WTC11 (cell line): ENCODE measurements around the gene NPSR1. TPM values are rescaled to one million over a fixed set of nuclear protein-coding genes. Genes with fewer than 3 reads are reported as not detected.

ENCODE experiments used
- ATAC-seq: fragments of 200-7000 bp; cut with Tn5 transposase; 2 replicates; pipeline ENCODE4 v1.10.0; 2021; ENCODE audit warnings: mild to moderate bottlenecking, moderate library complexity
- CTCF ChIA-PET: fragments of 300-600 bp; sonication (Branson Sonifier 250); formaldehyde crosslinking; loops from one replicate; lab custom pipeline; 2021; ENCODE audit warnings: antibody characterized with exemption; lab: Charles Lee
- POLR2A ChIA-PET: fragments of 350-600 bp; sonication (Branson Sonifier 250); formaldehyde crosslinking; loops from one replicate; lab custom pipeline; 2021; ENCODE audit warnings: antibody characterized with exemption; lab: Charles Lee
- DNase-seq: peaks from one replicate; pipeline ENCODE4 v3.0.0; 2021; ENCODE audit warnings: low spot score
- H3K27ac Mint-ChIP-seq: 2 replicates; pipeline ENCODE4 v1.8.0; 2021; ENCODE audit warnings: mixed read lengths
- H3K27me3 Mint-ChIP-seq: 2 replicates; pipeline ENCODE4 v1.8.0; 2021; ENCODE audit warnings: low read depth, mild to moderate bottlenecking, moderate library complexity, mixed read lengths
- H3K36me3 Mint-ChIP-seq: 2 replicates; pipeline ENCODE4 v1.8.0; 2021; ENCODE audit warnings: mixed read lengths
- H3K4me1 Mint-ChIP-seq: 2 replicates; pipeline ENCODE4 v1.8.0; 2022; ENCODE audit warnings: mixed read lengths
- H3K4me3 Mint-ChIP-seq: 2 replicates; pipeline ENCODE4 v1.8.0; 2021; ENCODE audit warnings: mild to moderate bottlenecking, moderate library complexity, mixed read lengths
- H3K9me3 Mint-ChIP-seq: 2 replicates; pipeline ENCODE4 v1.8.0; 2021; ENCODE audit warnings: mixed read lengths
- AFF4 ChIP-seq: sonication (generic); formaldehyde crosslinking; IDR thresholded peaks from 2 replicates; pipeline ENCODE4 v1.8.1; 2023; ENCODE audit warnings: mild to moderate bottlenecking, missing genetic modification reagents, borderline replicate concordance
- ATF1 ChIP-seq: sonication (generic); formaldehyde crosslinking; IDR thresholded peaks from 2 replicates; pipeline ENCODE4 v1.8.1; 2023; ENCODE audit warnings: mild to moderate bottlenecking, moderate library complexity, missing genetic modification reagents
- ATF3 ChIP-seq: sonication (generic); formaldehyde crosslinking; conservative IDR thresholded peaks from 2 replicates; pipeline ENCODE4 v1.8.1; 2022; ENCODE audit warnings: mild to moderate bottlenecking, missing genetic modification reagents
- GTF2I ChIP-seq: fragments of 250-450 bp; sonication (Bioruptor Pico); conservative IDR thresholded peaks from 2 replicates; pipeline ENCODE4 v1.4.0; 2021; ENCODE audit warnings: mild to moderate bottlenecking
- HMGA2 ChIP-seq: fragments of 250-450 bp; sonication (Bioruptor Pico); IDR thresholded peaks from 2 replicates; pipeline ENCODE4 v1.4.0; 2021; ENCODE audit warnings: mild to moderate bottlenecking, moderate library complexity
- JAZF1 ChIP-seq: fragments of 250-450 bp; sonication (Bioruptor Pico); IDR thresholded peaks from 2 replicates; pipeline ENCODE4 v1.9.0; 2021; ENCODE audit warnings: moderate library complexity, mild to moderate bottlenecking, inconsistent platforms
- KAT7 ChIP-seq: sonication (generic); formaldehyde crosslinking; IDR thresholded peaks from 2 replicates; pipeline ENCODE4 v1.8.1; 2023; ENCODE audit warnings: missing genetic modification reagents, mild to moderate bottlenecking, borderline replicate concordance
- MYBL2 ChIP-seq: sonication (generic); formaldehyde crosslinking; IDR thresholded peaks from 2 replicates; pipeline ENCODE4 v1.8.1; 2023; ENCODE audit warnings: mild to moderate bottlenecking, moderate library complexity, missing genetic modification reagents
- NFATC4 ChIP-seq: fragments of 250-450 bp; sonication (Bioruptor Pico); IDR thresholded peaks from 2 replicates; pipeline ENCODE4 v1.9.0; 2021; ENCODE audit warnings: mild to moderate bottlenecking
- NR3C1 ChIP-seq: sonication (generic); formaldehyde crosslinking; conservative IDR thresholded peaks from 2 replicates; pipeline ENCODE4 v1.8.1; 2023; ENCODE audit warnings: low read depth, mild to moderate bottlenecking, missing genetic modification reagents
- PREB ChIP-seq: sonication (generic); formaldehyde crosslinking; IDR thresholded peaks from 2 replicates; pipeline ENCODE4 v1.8.1; 2022; ENCODE audit warnings: mild to moderate bottlenecking, missing genetic modification reagents, moderate library complexity, borderline replicate concordance
- SMAD4 ChIP-seq: sonication (generic); formaldehyde crosslinking; IDR thresholded peaks from 2 replicates; pipeline ENCODE4 v1.8.0; 2022; ENCODE audit warnings: mild to moderate bottlenecking, missing genetic modification reagents
- ZBTB21 ChIP-seq: sonication (generic); formaldehyde crosslinking; IDR thresholded peaks from 2 replicates; pipeline ENCODE4 v1.8.1; 2023; ENCODE audit warnings: mild to moderate bottlenecking, missing genetic modification reagents, borderline replicate concordance
- ZNF317 ChIP-seq: sonication (generic); formaldehyde crosslinking; IDR thresholded peaks from 2 replicates; pipeline ENCODE4 v1.8.1; 2023; ENCODE audit warnings: low read depth, mild to moderate bottlenecking, moderate library complexity, missing genetic modification reagents, borderline replicate concordance
- total RNA-seq: library from RNA; stranded (reverse); gene quantifications from 3 replicates; pipeline ENCODE4 v1.2.3, GENCODE V29; 2021
- TF ChIP-seq, protein P1 (sequence below): fragments of 200-600 bp; IDR thresholded peaks from 2 replicates; pipeline ENCODE4 v1.8.0; 2022; ENCODE audit warnings: antibody characterized with exemption
- TF ChIP-seq, protein P2 (sequence below): fragments of 250-450 bp; sonication (Bioruptor Pico); IDR thresholded peaks from 2 replicates; pipeline ENCODE4 v1.9.0; 2021; ENCODE audit warnings: mild to moderate bottlenecking, borderline replicate concordance
- TF ChIP-seq, protein P3 (sequence below): fragments of 250-450 bp; sonication (Bioruptor Pico); IDR thresholded peaks from 2 replicates; pipeline ENCODE4 v1.9.0; 2021; ENCODE audit warnings: mild to moderate bottlenecking

Gene NPSR1
- total RNA-seq, 1 experiment from 2014 or later, result not detected

GRCh38 chr7:34821932-34822558 is 164.0 kb downstream of the NPSR1 start:
- peak overlapping the region; percentile 85; the same call in 1 of the 2 replicates for H3K27ac Mint-ChIP-seq
- TF ChIP-seq HMGA2 (CRISPR knock-in tag), result peak; percentile 40; the same call in 1 of the 2 replicates
- TF ChIP-seq ATF3, result no peak
- TF ChIP-seq, all 79 proteins: peak for 1
- Mint-ChIP-seq H3K4me1 (peaks cover 2% of the 10 kb centered on the region; the same call in 1 of the 2 replicates), H3K4me3 (no peak overlapping the region), H3K27me3 (no peaks in the 10 kb centered on the region), H3K9me3 (no peaks in the 10 kb centered on the region; the same call in 1 of the 2 replicates), H3K36me3 (no peaks in the 10 kb centered on the region)
- ChIA-PET CTCF (no interaction called here), POLR2A (no interaction called here)
- ATAC-seq, result peak; percentile 61
- DNase-seq, result no peak

- no peaks in the 10 kb centered on the region for H3K36me3 Mint-ChIP-seq
- H3K4me3 Mint-ChIP-seq, result no peak overlapping the region
- H3K27me3 Mint-ChIP-seq, result no peaks in the 10 kb centered on the region
- no peak overlapping the region for H3K27ac Mint-ChIP-seq
- ATAC-seq (peak; percentile 80), DNase-seq (peak; percentile 71)
- TF ChIP-seq NR3C1, result no peak
- TF ChIP-seq, protein P1, sequence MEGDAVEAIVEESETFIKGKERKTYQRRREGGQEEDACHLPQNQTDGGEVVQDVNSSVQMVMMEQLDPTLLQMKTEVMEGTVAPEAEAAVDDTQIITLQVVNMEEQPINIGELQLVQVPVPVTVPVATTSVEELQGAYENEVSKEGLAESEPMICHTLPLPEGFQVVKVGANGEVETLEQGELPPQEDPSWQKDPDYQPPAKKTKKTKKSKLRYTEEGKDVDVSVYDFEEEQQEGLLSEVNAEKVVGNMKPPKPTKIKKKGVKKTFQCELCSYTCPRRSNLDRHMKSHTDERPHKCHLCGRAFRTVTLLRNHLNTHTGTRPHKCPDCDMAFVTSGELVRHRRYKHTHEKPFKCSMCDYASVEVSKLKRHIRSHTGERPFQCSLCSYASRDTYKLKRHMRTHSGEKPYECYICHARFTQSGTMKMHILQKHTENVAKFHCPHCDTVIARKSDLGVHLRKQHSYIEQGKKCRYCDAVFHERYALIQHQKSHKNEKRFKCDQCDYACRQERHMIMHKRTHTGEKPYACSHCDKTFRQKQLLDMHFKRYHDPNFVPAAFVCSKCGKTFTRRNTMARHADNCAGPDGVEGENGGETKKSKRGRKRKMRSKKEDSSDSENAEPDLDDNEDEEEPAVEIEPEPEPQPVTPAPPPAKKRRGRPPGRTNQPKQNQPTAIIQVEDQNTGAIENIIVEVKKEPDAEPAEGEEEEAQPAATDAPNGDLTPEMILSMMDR, result peak; percentile 88
- TF ChIP-seq, protein P2, sequence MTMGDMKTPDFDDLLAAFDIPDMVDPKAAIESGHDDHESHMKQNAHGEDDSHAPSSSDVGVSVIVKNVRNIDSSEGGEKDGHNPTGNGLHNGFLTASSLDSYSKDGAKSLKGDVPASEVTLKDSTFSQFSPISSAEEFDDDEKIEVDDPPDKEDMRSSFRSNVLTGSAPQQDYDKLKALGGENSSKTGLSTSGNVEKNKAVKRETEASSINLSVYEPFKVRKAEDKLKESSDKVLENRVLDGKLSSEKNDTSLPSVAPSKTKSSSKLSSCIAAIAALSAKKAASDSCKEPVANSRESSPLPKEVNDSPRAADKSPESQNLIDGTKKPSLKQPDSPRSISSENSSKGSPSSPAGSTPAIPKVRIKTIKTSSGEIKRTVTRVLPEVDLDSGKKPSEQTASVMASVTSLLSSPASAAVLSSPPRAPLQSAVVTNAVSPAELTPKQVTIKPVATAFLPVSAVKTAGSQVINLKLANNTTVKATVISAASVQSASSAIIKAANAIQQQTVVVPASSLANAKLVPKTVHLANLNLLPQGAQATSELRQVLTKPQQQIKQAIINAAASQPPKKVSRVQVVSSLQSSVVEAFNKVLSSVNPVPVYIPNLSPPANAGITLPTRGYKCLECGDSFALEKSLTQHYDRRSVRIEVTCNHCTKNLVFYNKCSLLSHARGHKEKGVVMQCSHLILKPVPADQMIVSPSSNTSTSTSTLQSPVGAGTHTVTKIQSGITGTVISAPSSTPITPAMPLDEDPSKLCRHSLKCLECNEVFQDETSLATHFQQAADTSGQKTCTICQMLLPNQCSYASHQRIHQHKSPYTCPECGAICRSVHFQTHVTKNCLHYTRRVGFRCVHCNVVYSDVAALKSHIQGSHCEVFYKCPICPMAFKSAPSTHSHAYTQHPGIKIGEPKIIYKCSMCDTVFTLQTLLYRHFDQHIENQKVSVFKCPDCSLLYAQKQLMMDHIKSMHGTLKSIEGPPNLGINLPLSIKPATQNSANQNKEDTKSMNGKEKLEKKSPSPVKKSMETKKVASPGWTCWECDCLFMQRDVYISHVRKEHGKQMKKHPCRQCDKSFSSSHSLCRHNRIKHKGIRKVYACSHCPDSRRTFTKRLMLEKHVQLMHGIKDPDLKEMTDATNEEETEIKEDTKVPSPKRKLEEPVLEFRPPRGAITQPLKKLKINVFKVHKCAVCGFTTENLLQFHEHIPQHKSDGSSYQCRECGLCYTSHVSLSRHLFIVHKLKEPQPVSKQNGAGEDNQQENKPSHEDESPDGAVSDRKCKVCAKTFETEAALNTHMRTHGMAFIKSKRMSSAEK, result no peak
- H3K9me3 Mint-ChIP-seq, result no peaks in the 10 kb centered on the region; the same call in 1 of the 2 replicates
- H3K4me1 Mint-ChIP-seq, result peaks cover 2% of the 10 kb centered on the region; the same call in 1 of the 2 replicates
- POLR2A ChIA-PET, result interaction anchor here (0.7 kb wide), 1 partner anchor 171 kb away, joined by 3 read pairs; no protein-coding TSS in a partner anchor
- CTCF ChIA-PET, result interaction anchor here (0.6 to 2.1 kb wide), 17 partner anchors 12 to 800 kb away, joined by 3 to 29 read pairs (median 4); partner anchors contain the start of gene DPY19L1
Observed at GRCh38 chr7:34823650-34824258, 165.7 kb downstream of the NPSR1 start.

- Mint-ChIP-seq H3K4me1 (peaks cover 2% of the 10 kb centered on the region; the same call in 1 of the 2 replicates), H3K4me3 (no peak overlapping the region), H3K27ac (no peak overlapping the region), H3K27me3 (no peaks in the 10 kb centered on the region), H3K36me3 (no peaks in the 10 kb centered on the region), H3K9me3 (no peaks in the 10 kb centered on the region)
- DNase-seq (no peak), ATAC-seq (no peak)
- CTCF ChIA-PET, result interaction anchor here (2.1 kb wide), 1 partner anchor 76 kb away, joined by 14 read pairs; no protein-coding TSS in a partner anchor
- POLR2A ChIA-PET, result no interaction called here
- no peak for TF ChIP-seq ZBTB21 (CRISPR knock-in tag)
- TF ChIP-seq, protein P3, sequence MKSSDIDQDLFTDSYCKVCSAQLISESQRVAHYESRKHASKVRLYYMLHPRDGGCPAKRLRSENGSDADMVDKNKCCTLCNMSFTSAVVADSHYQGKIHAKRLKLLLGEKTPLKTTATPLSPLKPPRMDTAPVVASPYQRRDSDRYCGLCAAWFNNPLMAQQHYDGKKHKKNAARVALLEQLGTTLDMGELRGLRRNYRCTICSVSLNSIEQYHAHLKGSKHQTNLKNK, result no peak
- TF ChIP-seq PREB (CRISPR knock-in tag), result no peak
- no peak for TF ChIP-seq ZNF317 (CRISPR knock-in tag)
- TF ChIP-seq NFATC4 (CRISPR knock-in tag), result no peak
- no peak for TF ChIP-seq SMAD4 (CRISPR knock-in tag)
- no peak for TF ChIP-seq KAT7
- no peak for TF ChIP-seq ATF1 (CRISPR knock-in tag)
- TF ChIP-seq AFF4 (CRISPR knock-in tag), result no peak
- TF ChIP-seq JAZF1 (CRISPR knock-in tag), result no peak
- TF ChIP-seq MYBL2 (CRISPR knock-in tag), result no peak
- TF ChIP-seq GTF2I (CRISPR knock-in tag), result no peak
Observed at GRCh38 chr7:34825221-34825620, 167.2 kb downstream of the NPSR1 start.
